HG03066 (cell line): Measurements from ENCODE around the gene EPN2.

ENCODE experiments used
- ATAC-seq: cut with Tn5 transposase; IDR thresholded peaks from one replicate; pipeline ENCODE4 v1.9.1; 2021; ENCODE audit warnings: low read depth; ENCODE audit not compliant: unreplicated experiment

Gene EPN2

GRCh38 chr17:19327031-19327783 is 90.0 kb downstream of the EPN2 start:
- ATAC-seq, result no peak

- no peak for ATAC-seq
Measured at GRCh38 chr17:19328441-19329061, 91.4 kb downstream of the EPN2 start.

GRCh38 chr17:19329136-19329535 is 92.0 kb downstream of the EPN2 start:
- ATAC-seq, result no peak

GRCh38 chr17:19329839-19330238 is 92.7 kb downstream of the EPN2 start:
- no peak for ATAC-seq

- ATAC-seq, result no peak
Measured at GRCh38 chr17:19330271-19330670, 93.1 kb downstream of the EPN2 start.

- ATAC-seq, result no peak
Measured at GRCh38 chr17:19331134-19331533, 94.0 kb downstream of the EPN2 start.

GRCh38 chr17:19331543-19332245 is 94.5 kb downstream of the EPN2 start:
- no peak for ATAC-seq

- ATAC-seq, result no peak
Measured at GRCh38 chr17:19332371-19333131, 95.4 kb downstream of the EPN2 start.

- no peak for ATAC-seq
Measured at GRCh38 chr17:19333132-19333440, 95.9 kb downstream of the EPN2 start.

- ATAC-seq, result no peak
Measured at GRCh38 chr17:19333736-19334290, 96.6 kb downstream of the EPN2 start.

- no peak for ATAC-seq
Measured at GRCh38 chr17:19334331-19334730, 97.2 kb downstream of the EPN2 start.

GRCh38 chr17:19335951-19336631 is 98.9 kb downstream of the EPN2 start:
- ATAC-seq, result no peak

- ATAC-seq, result no peak
Measured at GRCh38 chr17:19336938-19337711, 100.0 kb downstream of the EPN2 start.

GRCh38 chr17:19337712-19338023 is 100.5 kb downstream of the EPN2 start:
- ATAC-seq, result no peak

GRCh38 chr17:19338031-19338990 is 101.1 kb downstream of the EPN2 start:
- no peak for ATAC-seq

GRCh38 chr17:19339341-19339815 is 102.2 kb downstream of the EPN2 start:
- ATAC-seq, result no peak

- ATAC-seq, result no peak
Measured at GRCh38 chr17:19341211-19341631, 104.1 kb downstream of the EPN2 start.
